CD4-positive, alpha-beta T cell treated with Interferon gamma for 1 hour (primary cell): ENCODE data around the gene RLBP1.
"Not testable (repeated sequence)": the region's sequence is repeated elsewhere in the genome, so short reads cannot be mapped to it uniquely, and the experiment has no call there.

Experiments
- DNase-seq: peaks from one replicate; pipeline ENCODE4 v3.0.0-alpha.2; 2020

RLBP1 gene

DNA sequence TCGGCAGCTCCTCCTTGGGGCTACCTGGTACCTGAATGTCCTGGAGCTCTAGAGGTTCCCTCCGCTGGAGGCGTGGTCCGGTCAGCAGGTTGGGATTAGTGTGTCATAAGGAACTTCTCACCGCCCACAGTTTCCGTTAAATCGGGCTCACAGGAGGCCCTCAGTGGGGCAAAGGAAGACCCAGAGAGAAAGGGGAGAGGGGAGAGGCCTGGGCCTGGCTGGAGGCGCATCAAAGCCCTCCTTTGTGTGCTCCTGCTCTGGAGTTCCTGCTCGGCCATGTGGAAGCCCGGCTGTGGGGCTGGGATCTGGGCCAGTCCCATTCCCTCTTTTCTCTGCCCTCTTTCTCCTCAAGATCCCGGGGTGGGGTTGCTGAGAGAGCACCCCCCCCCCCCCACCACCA lies at the start of gene RLBP1:
RLBP1 (minus strand) TSS at position 37 of the 400 bp plus-strand sequence. CDS start 2,604 bp downstream, outside the sequence.
- DNase-seq: no peak

- not testable (repeated sequence) for DNase-seq
Observed at GRCh38 chr15:89250142-89250541, 28.8 kb upstream of the RLBP1 start.

DNA sequence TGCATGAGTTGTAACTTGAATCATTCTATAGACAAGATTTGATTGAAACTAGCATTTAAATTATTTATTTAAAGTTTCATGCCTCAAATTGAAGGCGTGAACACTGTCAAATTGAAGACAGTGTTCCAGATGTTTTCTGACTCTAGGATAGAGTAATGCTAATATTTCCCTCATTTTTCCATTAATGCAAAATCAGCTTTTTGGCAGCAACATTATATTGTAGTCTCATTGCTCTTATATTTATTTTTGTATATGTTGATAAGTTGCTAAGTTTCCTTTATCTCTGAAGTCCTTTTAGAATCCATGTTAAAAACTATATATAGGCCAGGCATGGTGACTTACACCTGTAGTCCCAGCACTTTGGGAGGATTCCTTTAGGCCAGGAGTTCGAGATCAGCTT lies 27.2 kb upstream of the RLBP1 start:
- DNase-seq: no peak

DNA sequence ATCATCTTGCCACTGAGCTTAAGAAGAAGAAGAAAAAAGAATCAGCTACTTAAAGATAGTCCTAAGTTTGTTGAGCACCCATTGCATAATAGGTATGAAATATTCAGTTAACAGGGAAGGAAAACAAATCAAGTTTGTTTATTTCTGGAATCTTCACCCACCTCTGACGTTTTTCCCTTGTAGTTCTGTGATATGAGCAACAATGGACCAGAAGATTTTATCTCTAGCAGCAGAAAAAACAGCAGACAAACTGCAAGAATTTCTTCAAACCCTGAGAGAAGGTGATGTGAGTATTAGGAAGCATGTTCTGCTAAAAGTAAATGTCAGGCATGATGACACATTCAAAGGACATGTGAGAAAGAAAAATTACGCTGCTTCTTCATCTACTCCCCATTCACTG lies 26.1 kb upstream of the RLBP1 start:
- DNase-seq: no peak

DNA sequence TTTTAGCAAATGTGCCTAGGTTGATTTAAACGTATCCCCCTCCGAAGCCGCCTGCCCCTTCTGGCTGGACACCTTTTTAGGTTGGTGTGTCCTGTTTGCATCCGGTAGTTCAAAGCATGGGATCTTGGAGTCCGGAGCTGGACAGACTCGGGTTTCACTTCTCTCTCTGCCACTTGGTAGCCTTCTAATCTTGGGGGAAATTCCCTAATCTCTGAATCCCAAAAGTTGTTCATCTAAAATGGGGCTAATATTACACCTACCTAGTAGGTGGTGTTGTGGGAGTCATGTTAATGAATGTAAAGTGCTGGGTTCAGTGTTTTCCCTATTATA lies 23.2 kb upstream of the RLBP1 start:
- DNase-seq: no peak

DNA sequence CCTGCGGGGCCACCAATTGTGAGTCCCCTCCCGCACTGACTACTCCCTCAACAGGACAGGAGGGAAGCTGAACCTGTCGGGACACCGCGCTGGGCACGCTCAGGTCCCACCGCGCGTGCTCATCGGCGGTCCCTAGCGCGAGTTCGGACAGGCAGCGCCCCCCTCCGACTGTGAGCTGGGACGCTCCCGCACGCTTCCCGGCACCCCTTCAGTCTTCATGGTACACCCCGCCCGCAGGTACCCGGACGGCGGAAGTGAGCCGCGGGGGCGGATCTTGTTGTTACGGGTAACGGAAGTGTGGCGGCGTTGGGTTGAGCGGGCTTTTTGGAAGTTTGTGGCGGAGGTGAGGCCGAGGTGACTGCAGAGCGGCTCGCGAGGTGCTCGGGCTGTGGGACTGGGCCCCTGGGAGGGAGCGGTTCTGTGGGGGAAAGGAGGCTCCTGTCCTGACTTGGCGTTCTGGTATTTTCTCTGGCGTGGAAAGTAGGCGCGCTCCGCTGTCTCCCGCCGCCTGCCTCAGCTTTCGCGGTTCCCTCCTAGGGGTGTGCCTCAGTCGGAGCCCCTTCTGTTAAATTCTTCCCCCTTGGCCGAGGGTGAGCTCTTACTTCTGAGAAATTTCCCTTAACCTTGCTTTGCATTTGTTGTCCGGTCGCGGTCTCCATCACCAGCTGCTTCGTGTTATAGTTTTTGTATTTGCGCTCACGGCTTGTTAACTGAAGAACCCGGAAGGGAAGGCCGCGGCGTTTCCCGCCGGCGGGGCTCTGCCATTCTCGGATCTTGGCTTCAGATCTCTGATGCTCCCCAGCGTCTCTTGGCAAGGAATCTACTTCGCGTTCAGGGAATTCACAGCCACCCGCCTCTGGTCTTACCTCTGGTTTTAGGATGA lies 22.6 kb upstream of the RLBP1 start, which contains the start of gene FANCI:
FANCI (plus strand) TSS at position 289 of the 883 bp plus-strand sequence. CDS start 3,669 bp downstream, outside the sequence.
- peak; percentile 93 for DNase-seq

DNA sequence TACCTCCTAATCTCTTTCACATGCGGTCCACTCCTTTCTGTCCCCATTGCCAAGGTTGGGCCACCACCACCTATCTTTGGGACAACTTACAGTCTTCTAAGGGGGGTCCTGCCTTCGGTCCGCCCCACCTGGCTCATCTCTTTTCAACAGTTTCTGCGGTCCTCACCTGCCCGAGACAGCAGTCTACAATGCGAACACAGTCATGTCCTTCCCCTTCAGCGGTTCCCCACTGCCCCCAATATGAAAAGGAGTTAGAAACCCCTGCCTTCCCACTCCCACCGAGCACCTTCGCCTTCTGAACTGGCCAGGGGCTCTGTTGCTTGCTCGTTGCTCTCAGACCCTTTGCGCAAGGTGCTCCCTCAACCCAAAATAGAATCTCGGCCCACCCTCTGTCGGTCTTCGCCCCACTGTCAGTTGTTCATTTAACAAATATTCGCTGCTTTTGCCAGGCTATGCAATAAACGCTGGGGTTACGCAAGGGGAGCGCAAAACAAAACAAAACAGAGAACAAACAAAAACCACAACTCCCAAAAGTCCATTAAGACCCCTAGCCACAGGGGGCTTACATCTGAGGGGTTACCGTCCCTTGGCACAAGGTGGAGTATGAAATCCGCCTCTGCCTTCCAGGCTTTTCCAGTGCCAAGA lies 21.8 kb upstream of the RLBP1 start:
- no peak for DNase-seq

DNA sequence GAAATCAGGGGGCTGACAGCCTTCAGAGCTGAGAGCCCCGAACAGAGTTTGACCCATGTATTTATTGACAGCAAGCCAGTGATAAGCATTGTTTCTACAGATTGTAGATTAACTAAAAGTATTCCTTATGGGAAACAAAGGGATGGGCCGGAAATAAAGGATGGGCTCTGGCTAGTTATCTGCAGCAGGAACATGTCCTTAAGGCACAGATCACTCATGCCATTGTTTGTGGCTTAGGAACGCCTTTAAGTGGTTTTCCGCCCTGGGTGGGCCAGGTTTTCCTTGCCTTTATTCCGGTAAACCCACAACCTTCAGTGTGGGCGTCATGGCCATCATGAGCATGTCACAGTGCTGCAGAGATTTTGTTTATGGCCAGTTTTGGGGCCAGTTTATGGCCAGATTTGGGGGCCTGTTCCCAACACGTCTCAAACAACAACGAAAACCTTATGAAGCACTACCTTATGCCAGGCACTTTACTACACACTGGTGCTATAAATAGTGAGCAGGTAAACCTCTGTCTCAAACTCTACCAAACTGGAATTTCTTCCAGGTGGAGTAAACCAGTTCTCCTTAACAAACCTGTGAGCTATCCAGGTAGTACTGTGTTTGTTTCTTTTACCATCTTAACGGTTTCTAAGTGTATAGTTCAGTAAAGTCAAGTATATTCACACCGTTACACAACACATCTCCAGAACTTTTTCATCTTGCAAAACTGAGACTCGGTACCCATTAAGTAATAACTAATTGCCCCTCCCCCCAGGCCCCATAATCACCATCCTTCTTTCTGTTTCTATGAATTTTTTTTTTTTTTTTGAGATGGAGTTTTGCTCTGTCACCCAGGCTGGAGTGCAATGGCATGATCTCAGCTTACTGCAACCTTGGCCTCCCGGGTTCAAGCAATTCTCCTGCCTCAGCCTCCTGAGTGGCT lies 18.8 kb upstream of the RLBP1 start:
- DNase-seq: not testable (repeated sequence)

- no peak for DNase-seq
Observed at GRCh38 chr15:89231832-89232231, 10.5 kb upstream of the RLBP1 start.

- DNase-seq: no peak
Observed at GRCh38 chr15:89230277-89230676, 8.9 kb upstream of the RLBP1 start.

GRCh38 chr15:89227425-89227824 lies 6.0 kb upstream of the RLBP1 start:
- no peak for DNase-seq

- no peak for DNase-seq
Observed at GRCh38 chr15:89226359-89227221, 5.2 kb upstream of the RLBP1 start.

DNA sequence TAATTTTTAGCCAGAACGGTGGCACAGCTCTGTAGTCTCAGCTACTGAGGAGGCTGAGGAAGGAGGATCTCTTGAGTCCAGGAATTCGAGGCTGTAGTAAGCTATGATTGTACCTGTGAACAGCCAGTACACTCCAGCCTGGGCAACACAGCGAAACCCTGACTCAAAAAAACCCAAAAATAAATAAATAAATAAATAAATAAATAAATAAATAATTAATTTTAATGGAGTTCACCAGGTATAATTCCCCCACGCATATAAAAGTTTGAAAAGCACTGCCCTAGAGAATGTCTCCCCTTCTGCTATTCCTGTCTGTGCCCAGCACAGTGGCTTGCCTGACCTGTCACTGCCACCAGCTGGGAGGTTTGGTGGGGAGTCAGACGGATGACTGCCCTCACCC lies 4.2 kb upstream of the RLBP1 start:
- no peak for DNase-seq

GRCh38 chr15:89218531-89218930 lies 2.8 kb downstream of the RLBP1 start:
- DNase-seq: no peak

DNA sequence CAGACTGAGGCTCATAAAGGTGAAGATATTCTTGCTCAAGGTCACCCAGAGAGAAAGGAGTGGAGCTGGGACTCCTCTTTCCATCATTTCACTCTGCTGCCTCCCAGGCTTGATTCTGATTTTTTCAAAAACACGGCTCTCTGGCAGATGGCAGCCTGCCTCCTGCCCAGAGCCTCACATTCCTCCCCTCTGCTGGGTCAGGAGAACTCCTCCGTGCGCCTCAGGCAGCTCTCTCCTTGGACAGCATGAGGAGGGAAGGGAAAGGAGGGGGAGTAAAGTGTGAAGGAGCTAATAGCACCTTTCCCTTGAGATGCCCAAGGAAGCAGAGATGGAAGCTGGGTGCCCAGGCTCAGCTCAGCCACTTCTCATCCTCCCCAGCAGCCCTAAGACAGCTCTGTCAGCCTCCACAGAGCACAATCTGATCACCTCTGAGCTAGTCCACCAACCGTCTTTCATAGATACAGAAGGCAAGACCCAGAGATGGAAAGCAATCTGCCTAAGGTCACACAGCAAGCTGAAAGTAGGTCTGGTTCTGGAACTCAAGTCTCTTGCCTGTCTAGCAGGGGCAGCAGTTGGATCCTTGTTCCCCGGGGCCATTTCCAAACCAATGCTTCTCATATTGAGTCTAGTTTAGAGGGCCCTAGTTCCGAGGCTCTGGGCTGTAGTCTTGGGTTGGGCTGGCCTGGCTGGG lies 3.5 kb downstream of the RLBP1 start:
- DNase-seq: no peak

- DNase-seq: no peak
Observed at GRCh38 chr15:89217031-89217430, 4.3 kb downstream of the RLBP1 start.

GRCh38 chr15:89215627-89216026 lies 5.8 kb downstream of the RLBP1 start:
- DNase-seq: no peak

- DNase-seq: no peak
Observed at GRCh38 chr15:89211678-89212170, 9.7 kb downstream of the RLBP1 start.

- DNase-seq: no peak
Observed at GRCh38 chr15:89209057-89209456, 12.3 kb downstream of the RLBP1 start.

GRCh38 chr15:89208256-89208655 lies 13.1 kb downstream of the RLBP1 start:
- no peak for DNase-seq

DNA sequence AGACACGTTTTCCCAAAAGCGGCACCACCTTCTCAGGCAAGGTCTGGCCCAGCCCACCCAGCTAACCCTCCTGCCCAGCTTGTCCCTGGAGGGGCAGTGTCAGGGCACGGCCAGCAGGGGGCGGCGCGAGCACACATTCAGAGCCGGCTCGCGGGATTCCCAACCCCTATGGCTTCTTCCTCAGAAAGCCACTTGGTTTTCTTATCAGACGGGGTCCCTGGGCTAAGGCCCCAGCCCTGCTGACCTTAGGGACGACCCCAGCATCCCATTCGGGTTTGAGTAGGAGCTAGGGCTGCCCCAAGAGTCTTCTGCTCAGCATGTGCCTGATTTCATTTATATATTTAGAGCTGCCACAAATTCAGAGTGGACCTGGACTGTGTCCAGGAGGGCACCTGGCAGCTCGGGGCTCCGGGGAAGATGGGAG lies 14.5 kb downstream of the RLBP1 start:
- peak; percentile 57 for DNase-seq
